ENCODE results near the gene OPTC. TPM values are rescaled to one million over a fixed set of nuclear protein-coding genes. Genes with fewer than 3 reads are reported as not detected.

Gene OPTC
- total RNA-seq, 1 donor from 2014 or later = not detected

DNA sequence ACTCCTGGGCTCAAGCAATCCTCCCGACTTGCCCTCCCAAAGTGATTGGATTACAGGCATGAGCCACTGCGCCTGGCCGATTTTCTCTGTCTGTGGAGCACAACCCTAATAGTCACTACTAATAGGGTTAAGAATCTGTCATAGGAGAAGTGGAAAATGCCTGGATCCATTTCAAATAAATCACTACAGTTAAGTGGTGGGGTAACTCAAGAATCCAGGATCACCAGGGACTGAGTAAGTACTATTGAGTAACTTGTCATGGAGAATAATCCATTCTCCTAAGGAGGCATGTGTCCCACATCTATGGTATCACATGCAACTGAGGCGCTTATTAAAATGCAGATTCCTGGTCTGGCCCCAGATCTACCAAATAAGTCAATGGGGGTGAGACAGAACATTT, 53.2 kb downstream of the OPTC start:
- Histone ChIP-seq H3K36me3 (no peaks in the 10 kb centered on the region), H3K27me3 (ENCODE audit: low read depth) (no peaks in the 10 kb centered on the region), H3K4me1 (peaks cover 29% of the 10 kb centered on the region), H3K27ac (replicated peaks) (no peak overlapping the region), H3K4me3 (no peak overlapping the region), H3K9me3 (replicated peaks) (no peaks in the 10 kb centered on the region)
- TF ChIP-seq, protein P1, sequence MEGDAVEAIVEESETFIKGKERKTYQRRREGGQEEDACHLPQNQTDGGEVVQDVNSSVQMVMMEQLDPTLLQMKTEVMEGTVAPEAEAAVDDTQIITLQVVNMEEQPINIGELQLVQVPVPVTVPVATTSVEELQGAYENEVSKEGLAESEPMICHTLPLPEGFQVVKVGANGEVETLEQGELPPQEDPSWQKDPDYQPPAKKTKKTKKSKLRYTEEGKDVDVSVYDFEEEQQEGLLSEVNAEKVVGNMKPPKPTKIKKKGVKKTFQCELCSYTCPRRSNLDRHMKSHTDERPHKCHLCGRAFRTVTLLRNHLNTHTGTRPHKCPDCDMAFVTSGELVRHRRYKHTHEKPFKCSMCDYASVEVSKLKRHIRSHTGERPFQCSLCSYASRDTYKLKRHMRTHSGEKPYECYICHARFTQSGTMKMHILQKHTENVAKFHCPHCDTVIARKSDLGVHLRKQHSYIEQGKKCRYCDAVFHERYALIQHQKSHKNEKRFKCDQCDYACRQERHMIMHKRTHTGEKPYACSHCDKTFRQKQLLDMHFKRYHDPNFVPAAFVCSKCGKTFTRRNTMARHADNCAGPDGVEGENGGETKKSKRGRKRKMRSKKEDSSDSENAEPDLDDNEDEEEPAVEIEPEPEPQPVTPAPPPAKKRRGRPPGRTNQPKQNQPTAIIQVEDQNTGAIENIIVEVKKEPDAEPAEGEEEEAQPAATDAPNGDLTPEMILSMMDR (IDR thresholded peaks at IDR 0.05; ENCODE audit: borderline replicate concordance) = no peak
- DNase-seq = no peak
- intact Hi-C loops (cut with micrococcal nuclease) = no loop called here

DNA sequence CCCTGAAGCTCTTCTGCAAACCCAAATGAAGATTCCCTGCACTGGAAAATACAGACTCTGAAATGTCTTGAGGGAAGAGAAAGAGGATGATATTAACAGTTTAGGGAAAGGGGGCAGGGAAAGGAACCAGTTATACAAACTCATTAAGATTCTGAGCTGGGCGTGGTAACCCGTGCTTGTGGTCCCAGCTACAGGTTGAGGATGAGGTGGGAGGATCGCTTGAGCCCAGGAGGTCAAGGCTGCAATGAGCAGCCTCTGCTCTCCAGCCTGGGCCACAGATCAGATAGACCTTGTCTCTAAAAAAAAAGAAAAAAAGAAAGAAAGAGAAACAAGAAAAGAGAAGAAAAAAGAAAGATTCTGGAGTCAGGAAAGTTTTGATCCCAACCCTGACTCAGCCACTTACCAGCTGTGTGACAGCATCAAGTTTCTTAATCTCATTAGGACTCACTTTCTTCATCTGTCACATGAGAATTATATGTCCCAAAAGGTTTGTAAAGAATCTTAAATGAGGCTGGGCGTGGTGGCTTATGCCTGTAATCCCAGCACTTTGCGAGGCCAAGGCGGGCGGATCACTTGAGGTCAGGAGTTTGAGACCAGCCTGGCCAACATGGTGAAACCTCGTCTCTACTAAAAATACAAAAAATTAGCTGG, 53.9 kb downstream of the OPTC start:
- H3K4me3 ChIP-seq = no peak overlapping the region
- no peak for DNase-seq
- H3K27me3 ChIP-seq (ENCODE audit: low read depth) = no peaks in the 10 kb centered on the region
- TF ChIP-seq, protein P1 (IDR thresholded peaks at IDR 0.05; ENCODE audit: borderline replicate concordance) = no peak
- intact Hi-C loops (cut with micrococcal nuclease) = no loop called here
- no peak overlapping the region for H3K27ac ChIP-seq (replicated peaks)
- H3K36me3 ChIP-seq = no peaks in the 10 kb centered on the region
- H3K9me3 ChIP-seq (replicated peaks) = no peaks in the 10 kb centered on the region
- H3K4me1 ChIP-seq = peaks cover 37% of the 10 kb centered on the region

DNA sequence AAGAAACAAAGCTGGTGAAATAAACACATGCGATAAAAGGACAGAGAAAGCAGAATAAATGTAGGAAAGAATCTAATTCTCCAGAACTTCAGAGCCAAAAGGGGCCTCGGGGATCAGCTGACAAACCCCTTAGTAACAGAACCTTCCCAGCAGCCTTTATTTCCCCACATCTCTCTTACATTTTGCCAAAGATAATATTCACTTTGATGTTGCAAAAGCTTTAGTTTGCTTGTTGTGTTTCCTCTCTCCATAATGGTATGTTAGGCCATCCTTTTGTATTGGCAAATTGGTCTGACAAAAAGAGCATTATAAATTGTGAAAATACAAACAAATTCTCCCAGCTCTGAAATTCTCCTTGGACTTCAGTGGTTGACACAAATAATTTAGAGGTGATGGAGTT, 54.9 kb downstream of the OPTC start:
- intact Hi-C loops (cut with micrococcal nuclease) = no loop called here
- H3K27me3 ChIP-seq (ENCODE audit: low read depth) = no peaks in the 10 kb centered on the region
- peaks cover 47% of the 10 kb centered on the region for H3K4me1 ChIP-seq
- no peak overlapping the region for H3K4me3 ChIP-seq
- DNase-seq = no peak
- H3K36me3 ChIP-seq = no peaks in the 10 kb centered on the region
- H3K27ac ChIP-seq (replicated peaks) = no peak overlapping the region
- H3K9me3 ChIP-seq (replicated peaks) = no peaks in the 10 kb centered on the region
- TF ChIP-seq, protein P1 (IDR thresholded peaks at IDR 0.05; ENCODE audit: borderline replicate concordance) = no peak

DNA sequence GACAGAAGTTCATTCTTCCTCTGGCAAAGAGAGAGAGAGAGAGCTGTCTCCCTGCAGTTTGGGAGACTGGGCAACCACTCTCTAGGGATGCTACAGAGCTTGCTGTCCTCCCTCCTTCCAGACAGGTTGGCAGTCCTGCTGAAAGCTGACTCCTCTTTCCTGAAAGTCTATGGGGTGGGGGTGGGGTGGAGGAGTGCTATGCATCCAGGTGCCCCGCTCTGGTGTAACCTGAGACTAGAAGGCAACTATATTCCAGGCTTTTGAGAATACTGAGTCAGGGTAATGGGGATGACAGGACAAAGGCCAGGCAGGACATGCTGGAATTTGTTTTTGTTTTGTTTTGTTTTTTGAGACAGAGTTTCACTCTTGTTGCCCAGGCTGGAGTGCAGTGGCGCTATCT, 55.4 kb downstream of the OPTC start:
- Histone ChIP-seq H3K9me3 (replicated peaks) (no peaks in the 10 kb centered on the region), H3K27ac (replicated peaks) (no peak overlapping the region), H3K4me3 (no peak overlapping the region), H3K36me3 (no peaks in the 10 kb centered on the region), H3K27me3 (ENCODE audit: low read depth) (no peaks in the 10 kb centered on the region), H3K4me1 (peaks cover 51% of the 10 kb centered on the region)
- TF ChIP-seq, protein P1 (IDR thresholded peaks at IDR 0.05; ENCODE audit: borderline replicate concordance) = no peak
- intact Hi-C loops (cut with micrococcal nuclease) = no loop called here
- no peak for DNase-seq

DNA sequence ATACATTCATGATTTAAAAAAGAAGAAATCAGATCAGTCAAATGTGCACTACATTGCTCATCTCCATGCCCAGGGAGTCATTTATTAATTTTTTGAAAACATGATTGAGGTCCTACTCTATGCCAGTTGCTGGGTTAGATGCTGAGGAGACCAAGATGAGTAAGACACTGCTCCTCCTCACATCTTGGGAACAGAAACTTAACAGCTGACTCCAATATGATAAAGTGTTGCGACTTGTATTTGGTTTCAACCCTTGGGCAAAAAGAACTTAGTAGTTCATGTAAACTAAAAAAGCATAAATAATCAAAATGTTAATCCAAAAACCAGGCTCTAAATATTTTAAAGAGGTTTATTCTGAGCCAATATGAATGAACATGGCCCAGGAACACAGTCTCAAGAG, 56.9 kb downstream of the OPTC start:
- H3K27ac ChIP-seq (replicated peaks) = peak overlapping the region; percentile 94
- no peak for DNase-seq
- no peak overlapping the region for H3K4me3 ChIP-seq
- no peaks in the 10 kb centered on the region for H3K9me3 ChIP-seq (replicated peaks)
- TF ChIP-seq, protein P1 (IDR thresholded peaks at IDR 0.05; ENCODE audit: borderline replicate concordance) = no peak
- intact Hi-C loops (cut with micrococcal nuclease) = no loop called here
- H3K36me3 ChIP-seq = no peaks in the 10 kb centered on the region
- H3K4me1 ChIP-seq = peaks cover 57% of the 10 kb centered on the region
- no peaks in the 10 kb centered on the region for H3K27me3 ChIP-seq (ENCODE audit: low read depth)

Data from left ventricle myocardium inferior (tissue), 1 donor.